ENCODE data around the gene UNC5C. TPM values are rescaled to one million over a fixed set of nuclear protein-coding genes. Genes with fewer than 3 reads are reported as not detected.
A peak's percentile ranks its signal among the peaks of the same experiment; 100 is the strongest.

The UNC5C gene
- total and polyA plus RNA-seq, 8 donors: 0.13 to 14.3 (median 2.0) TPM

DNA sequence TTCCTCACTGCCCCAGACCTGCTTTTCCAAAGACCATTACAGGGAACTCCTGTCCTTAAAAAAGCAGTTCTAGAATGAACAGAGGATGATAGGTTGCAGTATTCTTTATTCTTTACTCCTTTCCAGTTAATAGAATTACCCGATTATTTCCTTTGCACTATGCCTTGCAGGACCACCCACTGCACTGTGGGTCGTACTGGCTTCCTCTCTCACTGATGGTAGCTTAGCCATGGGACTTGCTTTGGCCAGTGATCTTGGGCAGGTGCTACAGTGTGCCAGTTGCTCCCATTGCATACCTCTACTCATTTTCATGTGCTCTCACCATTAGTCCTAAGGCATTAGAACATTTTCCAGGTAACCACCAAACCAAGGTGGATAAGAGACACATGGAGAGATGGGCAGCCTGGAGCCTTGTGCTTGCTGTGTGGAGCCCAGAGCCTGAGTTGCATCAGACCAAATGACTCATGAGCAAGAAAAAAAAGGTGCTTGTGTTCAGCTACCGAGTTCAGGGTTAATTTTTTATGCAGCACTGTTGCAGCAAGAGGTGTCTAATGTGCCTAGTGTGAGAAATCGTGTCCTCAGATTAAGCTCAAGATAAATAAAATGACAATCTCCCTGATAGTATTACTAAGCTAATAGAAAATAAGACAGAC lies 7.6 kb upstream of the UNC5C start:
- no peak for DNase-seq
- Histone ChIP-seq H3K9me3 (no peaks in the 10 kb centered on the region), H3K36me3 (no peaks in the 10 kb centered on the region), H3K4me1 (no peaks in the 10 kb centered on the region), H3K27me3 (peaks cover 0 to 3% (median 0%) of the 10 kb centered on the region in 3 donors), H3K27ac (no peak overlapping the region), H3K4me3 (no peak overlapping the region)
- 60 to 70% (median 62%) methylated on average over 4 of the region's 4 CpGs for whole genome bisulfite sequencing, 5 donors
- TF ChIP-seq, protein P1, sequence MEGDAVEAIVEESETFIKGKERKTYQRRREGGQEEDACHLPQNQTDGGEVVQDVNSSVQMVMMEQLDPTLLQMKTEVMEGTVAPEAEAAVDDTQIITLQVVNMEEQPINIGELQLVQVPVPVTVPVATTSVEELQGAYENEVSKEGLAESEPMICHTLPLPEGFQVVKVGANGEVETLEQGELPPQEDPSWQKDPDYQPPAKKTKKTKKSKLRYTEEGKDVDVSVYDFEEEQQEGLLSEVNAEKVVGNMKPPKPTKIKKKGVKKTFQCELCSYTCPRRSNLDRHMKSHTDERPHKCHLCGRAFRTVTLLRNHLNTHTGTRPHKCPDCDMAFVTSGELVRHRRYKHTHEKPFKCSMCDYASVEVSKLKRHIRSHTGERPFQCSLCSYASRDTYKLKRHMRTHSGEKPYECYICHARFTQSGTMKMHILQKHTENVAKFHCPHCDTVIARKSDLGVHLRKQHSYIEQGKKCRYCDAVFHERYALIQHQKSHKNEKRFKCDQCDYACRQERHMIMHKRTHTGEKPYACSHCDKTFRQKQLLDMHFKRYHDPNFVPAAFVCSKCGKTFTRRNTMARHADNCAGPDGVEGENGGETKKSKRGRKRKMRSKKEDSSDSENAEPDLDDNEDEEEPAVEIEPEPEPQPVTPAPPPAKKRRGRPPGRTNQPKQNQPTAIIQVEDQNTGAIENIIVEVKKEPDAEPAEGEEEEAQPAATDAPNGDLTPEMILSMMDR (IDR thresholded peaks at IDR 0.05): no peak
- TF ChIP-seq EP300 (IDR thresholded peaks at IDR 0.05) (no peak), POLR2A (IDR thresholded peaks at IDR 0.05) (no peak), POLR2AphosphoS5 (IDR thresholded peaks at IDR 0.05) (no peak)
- intact Hi-C loops (cut with DNase I; ENCODE audit: low total_unique reads): no loop called here

DNA sequence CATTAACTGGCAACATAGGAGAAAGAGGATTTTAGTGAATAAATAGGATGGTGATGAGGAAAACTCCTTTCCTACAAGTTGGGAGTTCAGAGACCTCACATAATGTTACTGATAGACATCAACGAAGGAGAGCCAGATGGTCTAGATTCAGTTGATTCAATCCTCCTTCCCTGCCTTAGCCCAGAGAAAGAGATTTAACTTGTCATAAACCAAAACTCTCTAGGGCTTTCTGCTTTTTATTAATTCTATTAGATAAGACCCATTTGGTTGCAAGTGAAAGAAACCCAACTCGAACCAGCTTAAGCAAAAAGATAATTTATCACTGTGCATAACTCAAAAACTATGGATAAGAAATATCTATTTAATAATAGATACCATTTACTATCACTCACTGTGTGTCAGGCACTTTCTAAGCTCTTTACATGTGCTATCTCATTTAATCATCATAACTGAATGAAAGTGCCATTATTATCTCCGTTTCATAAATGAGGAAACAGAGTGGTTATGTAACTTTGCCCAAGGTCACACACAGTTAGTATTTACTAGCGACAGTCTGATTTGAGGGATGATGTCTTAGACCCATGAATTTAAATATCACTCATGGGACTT lies 4.3 kb upstream of the UNC5C start:
- H3K27me3 ChIP-seq: peaks cover 0 to 28% (median 24%) of the 10 kb centered on the region in 3 donors
- H3K36me3 ChIP-seq: no peaks in the 10 kb centered on the region
- TF ChIP-seq EP300 (IDR thresholded peaks at IDR 0.05): no peak
- TF ChIP-seq POLR2A (IDR thresholded peaks at IDR 0.05): no peak
- TF ChIP-seq, protein P1 (IDR thresholded peaks at IDR 0.05): no peak
- no peak for TF ChIP-seq POLR2AphosphoS5 (IDR thresholded peaks at IDR 0.05)
- H3K4me3 ChIP-seq: no peak overlapping the region
- no peaks in the 10 kb centered on the region for H3K9me3 ChIP-seq
- WGBS, 5 donors: 46 to 70% (median 64%) methylated on average over 4 of the region's 4 CpGs
- intact Hi-C loops (cut with DNase I; ENCODE audit: low total_unique reads): no loop called here
- no peak overlapping the region for H3K27ac ChIP-seq
- H3K4me1 ChIP-seq: peaks cover 8 to 29% (median 17%) of the 10 kb centered on the region in 4 donors
- DNase-seq: no peak

DNA sequence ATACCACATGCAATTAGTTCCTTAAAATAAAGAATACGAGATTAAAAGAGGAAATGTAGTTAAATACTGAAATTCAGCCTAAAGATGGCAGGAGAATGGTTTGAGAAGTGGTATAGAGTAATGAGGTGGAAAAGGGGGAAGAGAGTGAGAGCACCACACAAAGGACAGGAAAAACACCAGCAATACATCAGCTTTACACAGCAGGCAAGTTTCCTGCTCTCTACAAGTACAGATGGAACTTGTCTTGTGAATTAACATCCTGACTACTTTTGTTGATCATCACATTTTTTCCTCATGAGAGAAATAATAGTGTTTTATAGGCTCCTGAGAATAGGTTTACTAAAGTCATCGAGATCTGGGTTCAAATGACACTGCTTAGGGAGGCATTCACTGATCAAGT lies 2.9 kb upstream of the UNC5C start:
- H3K36me3 ChIP-seq: no peaks in the 10 kb centered on the region
- TF ChIP-seq POLR2AphosphoS5 (IDR thresholded peaks at IDR 0.05) (no peak), POLR2A (IDR thresholded peaks at IDR 0.05) (no peak), EP300 (IDR thresholded peaks at IDR 0.05) (no peak)
- TF ChIP-seq, protein P1 (IDR thresholded peaks at IDR 0.05): no peak
- WGBS, 5 donors: 63 to 78% (median 71%) methylated on average over 2 of the region's 2 CpGs

DNA sequence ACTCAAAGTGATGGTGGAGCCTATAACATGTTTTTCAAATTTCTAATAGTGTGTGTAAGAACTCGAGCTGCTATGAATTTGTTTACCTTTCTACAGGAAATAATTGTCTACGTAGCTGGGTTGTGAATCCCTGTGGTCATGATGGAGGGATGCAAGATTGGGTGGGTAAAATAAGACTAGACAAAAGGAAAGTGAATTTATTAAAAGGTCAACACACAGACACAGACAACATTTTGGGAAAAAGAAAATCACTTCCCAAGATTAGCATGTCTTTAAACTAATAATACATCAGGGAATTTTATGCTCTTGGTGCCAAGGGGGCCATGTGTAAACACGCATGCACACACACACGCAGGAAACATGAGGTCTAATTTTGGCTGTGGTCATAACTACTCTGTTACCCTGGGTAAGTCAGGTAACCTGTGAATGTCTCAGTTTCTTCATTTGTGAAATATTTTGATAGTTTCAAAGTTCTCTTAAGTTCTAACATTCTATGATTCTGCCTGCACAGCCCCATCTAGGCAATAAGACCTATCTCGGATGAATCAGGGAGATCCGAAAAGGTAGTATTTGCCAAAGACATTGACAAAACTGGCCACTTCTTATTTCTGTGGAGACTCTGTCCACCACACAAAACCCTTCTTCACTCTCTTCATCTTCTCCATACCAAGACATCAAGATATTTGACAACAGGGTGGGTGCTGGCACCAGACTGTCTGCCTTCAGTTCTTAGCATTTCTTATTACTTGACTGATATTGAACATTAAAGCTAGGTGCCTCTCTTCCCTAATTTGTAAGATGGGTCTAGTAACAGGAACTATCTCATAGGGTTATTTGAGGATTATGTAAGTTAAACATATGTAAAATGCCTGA lies 1.6 kb upstream of the UNC5C start:
- intact Hi-C loops (cut with DNase I; ENCODE audit: low total_unique reads): no loop called here
- H3K4me1 ChIP-seq: peaks cover 10 to 41% (median 28%) of the 10 kb centered on the region in 4 donors
- H3K4me3 ChIP-seq: peak overlapping the region; percentile 51 to 78 (median 66)
- H3K36me3 ChIP-seq: no peaks in the 10 kb centered on the region
- WGBS, 5 donors: 38 to 47% (median 43%) methylated on average over 6 of the region's 6 CpGs
- DNase-seq: no peak
- peak overlapping the region in 4 of 5 donors; percentile 71 to 87 (median 83) for H3K27ac ChIP-seq
- H3K9me3 ChIP-seq: no peaks in the 10 kb centered on the region
- peaks cover 0 to 55% (median 36%) of the 10 kb centered on the region in 3 donors for H3K27me3 ChIP-seq
- TF ChIP-seq POLR2AphosphoS5 (IDR thresholded peaks at IDR 0.05) (no peak), POLR2A (IDR thresholded peaks at IDR 0.05) (no peak), EP300 (IDR thresholded peaks at IDR 0.05) (no peak)
- TF ChIP-seq, protein P1 (IDR thresholded peaks at IDR 0.05): no peak

More for the DNA sequence above, 2.9 kb upstream of the UNC5C start:
- no peak overlapping the region for H3K4me3 ChIP-seq
- no peak for DNase-seq
- H3K9me3 ChIP-seq: no peaks in the 10 kb centered on the region
- peaks cover 10 to 41% (median 28%) of the 10 kb centered on the region in 4 donors for H3K4me1 ChIP-seq
- intact Hi-C loops (cut with DNase I; ENCODE audit: low total_unique reads): no loop called here
- H3K27me3 ChIP-seq: peaks cover 0 to 42% (median 36%) of the 10 kb centered on the region in 3 donors
- H3K27ac ChIP-seq: no peak overlapping the region
